SK-N-SH (cell line): Measurements from ENCODE around the gene PAFAH1B1. TPM values are rescaled to one million over a fixed set of nuclear protein-coding genes. Genes with fewer than 3 reads are reported as not detected.

ENCODE experiments used
- CTCF ChIA-PET: fragments of 300-600, 350-600 bp; formaldehyde crosslinking; extraction: SDS; loops from one replicate; lab custom pipeline; 2021; lab: Yijun Ruan, JAX
- POLR2A ChIA-PET: fragments of 350-600 bp; sonication (Branson Sonifier 250); formaldehyde crosslinking; extraction: SDS; loops from one replicate; lab custom pipeline; 2020; ENCODE audit warnings: antibody characterized with exemption, inconsistent platforms; lab: Yijun Ruan, JAX
- DNase-seq: peaks from one replicate; pipeline ENCODE4 v3.0.0; 2012
- H2AFZ ChIP-seq: fragments of 200-600 bp; sonication (generic); 2 replicates; pipeline ENCODE4 v1.8.1; 2016; ENCODE audit warnings: antibody characterized with exemption, mild to moderate bottlenecking, low read depth
- H3F3A ChIP-seq: fragments of 200-600 bp; sonication (generic); replicated peaks from 2 replicates; pipeline ENCODE3; 2016; ENCODE audit warnings: antibody characterized with exemption, mild to moderate bottlenecking; ENCODE audit not compliant: insufficient read depth
- H3K27ac ChIP-seq, 2 experiments: fragments of 200-500 bp in 1 of 2; fragments of 200-600 bp in 1 of 2; sonication (Bioruptor generic) in 1 of 2; sonication (generic), shearing (Covaris generic) in 1 of 2; 2 replicates each; pipeline versions ENCODE4 v1.5.1 to v1.6.1; 2014 to 2016; ENCODE audit warnings: low read depth in 2 of 2, inconsistent platforms in 1 of 2, low read length in 1 of 2, mild to moderate bottlenecking in 1 of 2, mixed read lengths in 1 of 2
- H3K27me3 ChIP-seq: fragments of 200-600 bp; sonication (generic), shearing (Covaris generic); 2 replicates; pipeline ENCODE4 v1.6.1; 2016; ENCODE audit warnings: mixed run types; ENCODE audit not compliant: insufficient read depth
- H3K36me3 ChIP-seq, 2 experiments: fragments of 200-500 bp in 1 of 2; fragments of 200-600 bp in 1 of 2; sonication (Bioruptor generic) in 1 of 2; sonication (generic) in 1 of 2; replicated peaks in 1 of 2; 2 replicates each; pipeline versions ENCODE3 to v1.5.1; 2014 to 2016; ENCODE audit warnings: low read length in 1 of 2, mild to moderate bottlenecking in 1 of 2; ENCODE audit not compliant: insufficient read depth in 2 of 2, control insufficient read depth in 1 of 2
- H3K4me1 ChIP-seq, 2 experiments: fragments of 200-500 bp in 1 of 2; fragments of 200-600 bp in 1 of 2; sonication (Bioruptor generic) in 1 of 2; sonication (generic), shearing (Covaris generic) in 1 of 2; 2 replicates each; pipeline versions ENCODE4 v1.5.1 to v1.6.1; 2014 to 2016; ENCODE audit warnings: low read depth in 1 of 2, low read length in 1 of 2, mixed run types in 1 of 2; ENCODE audit not compliant: insufficient read depth in 2 of 2, control insufficient read depth in 1 of 2
- H3K4me2 ChIP-seq: fragments of 200-600 bp; sonication (generic), shearing (Covaris generic); 2 replicates; pipeline ENCODE4 v1.6.1; 2017; ENCODE audit warnings: mixed run types
- H3K4me3 ChIP-seq, 2 experiments: fragments of 200-500 bp in 1 of 2; fragments of 200-600 bp in 1 of 2; sonication (Bioruptor generic) in 1 of 2; sonication (generic), shearing (Covaris generic) in 1 of 2; 2 replicates each; pipeline versions ENCODE4 v1.5.1 to v1.8.1; 2014 to 2016; ENCODE audit warnings: low read depth in 2 of 2, inconsistent platforms in 1 of 2, low read length in 1 of 2, mild to moderate bottlenecking in 1 of 2, mixed read lengths in 1 of 2, moderate library complexity in 1 of 2
- H3K79me2 ChIP-seq: fragments of 200-600 bp; sonication (generic); 2 replicates; pipeline ENCODE4 v1.8.1; 2017; ENCODE audit warnings: mild to moderate bottlenecking; ENCODE audit not compliant: insufficient read depth
- H3K9ac ChIP-seq: fragments of 200-600 bp; sonication (generic); 2 replicates; pipeline ENCODE4 v1.6.1; 2017; ENCODE audit warnings: mixed run types
- H3K9me2 ChIP-seq: fragments of 200-600 bp; sonication (generic); 2 replicates; pipeline ENCODE4 v1.6.1; 2017; ENCODE audit warnings: mixed run types
- H3K9me3 ChIP-seq: fragments of 200-600 bp; sonication (generic); 2 replicates; pipeline ENCODE4 v1.6.1; 2017; ENCODE audit warnings: mixed run types, mild to moderate bottlenecking, moderate library complexity
- H4K20me1 ChIP-seq: fragments of 200-600 bp; sonication (generic); 2 replicates; pipeline ENCODE4 v1.6.1; 2017; ENCODE audit warnings: mild to moderate bottlenecking, mixed run types; ENCODE audit not compliant: insufficient read depth
- CHD2 ChIP-seq: fragments of 150-350 bp; IDR thresholded peaks from 2 replicates; pipeline ENCODE4 v1.6.1; 2018; ENCODE audit warnings: low read length; ENCODE audit not compliant: partially characterized antibody
- FOXJ3 ChIP-seq: sonication (generic); formaldehyde crosslinking; IDR thresholded peaks from 2 replicates; pipeline ENCODE4 v1.5.1; 2020; ENCODE audit warnings: mild to moderate bottlenecking, missing genetic modification reagents
- GABPA ChIP-seq: IDR thresholded peaks from 2 replicates; pipeline ENCODE4 v1.4.0; 2012; ENCODE audit warnings: low read depth, mild to moderate bottlenecking
- GATA2 ChIP-seq: sonication (generic); formaldehyde crosslinking; IDR thresholded peaks from 2 replicates; pipeline ENCODE4 v1.5.0; 2020; ENCODE audit warnings: mild to moderate bottlenecking, missing genetic modification reagents
- IRF3 ChIP-seq: fragments of 150-350 bp; IDR thresholded peaks from 2 replicates; pipeline ENCODE4 v1.6.1; 2016; ENCODE audit warnings: mild to moderate bottlenecking, low read depth, low read length
- MAX ChIP-seq: IDR thresholded peaks from 2 replicates; pipeline ENCODE4 v1.4.0; 2012; ENCODE audit warnings: low read depth
- MEF2A ChIP-seq: IDR thresholded peaks from 2 replicates; pipeline ENCODE4 v1.4.0; 2012; ENCODE audit warnings: low read depth, borderline replicate concordance
- MXI1 ChIP-seq: IDR thresholded peaks from 2 replicates; pipeline ENCODE4 v1.6.1; 2012; ENCODE audit warnings: mild to moderate bottlenecking, low read depth, low read length, improper control_type of control experiment
- PBX3 ChIP-seq: IDR thresholded peaks from 2 replicates; pipeline ENCODE4; 2012
- RAD21 ChIP-seq: IDR thresholded peaks from 2 replicates; pipeline ENCODE4 v1.6.1; 2012; ENCODE audit warnings: mild to moderate bottlenecking, low read length
- REST ChIP-seq: IDR thresholded peaks from 2 replicates; pipeline ENCODE4 v1.6.1; 2012; ENCODE audit warnings: mild to moderate bottlenecking, low read depth, low read length, moderate library complexity
- RXRA ChIP-seq: IDR thresholded peaks from 2 replicates; pipeline ENCODE4 v1.4.0; 2012; ENCODE audit warnings: low read depth, mild to moderate bottlenecking, borderline replicate concordance
- TCF12 ChIP-seq: IDR thresholded peaks from 2 replicates; pipeline ENCODE4 v1.4.0; 2012
- USF2 ChIP-seq: fragments of 150-350 bp; IDR thresholded peaks from 2 replicates; pipeline ENCODE4 v1.6.1; 2017; ENCODE audit warnings: antibody characterized with exemption, low read length, low read depth, borderline replicate concordance
- YY1 ChIP-seq: IDR thresholded peaks from 2 replicates; pipeline ENCODE4 v1.4.0; 2012; ENCODE audit warnings: low read depth, mild to moderate bottlenecking
- ZBTB33 ChIP-seq: IDR thresholded peaks from 2 replicates; pipeline ENCODE4 v1.4.0; 2012; ENCODE audit warnings: low read depth, borderline replicate concordance
- WGBS: methylation state at CpG from one replicate; pipeline ENCODE4 v1.1.6; 2017; ENCODE audit warnings: low lambda C conversion rate; 5-methylcytosine and 5-hydroxymethylcytosine counted together
- polyA plus RNA-seq, 3 experiments: library from polyadenylated mRNA; depleted of rRNA; stranded (reverse); fragments of >200 nt; gene quantifications; 2 replicates each; pipeline ENCODE4 v1.2.3, GENCODE V29; 2012

PAFAH1B1 gene
- polyA plus RNA-seq, 1 of the 3 experiments (the other 2 are of a cell fraction), result 37.3 TPM

GRCh38 chr17:2704890-2705248 is 111.4 kb downstream of the PAFAH1B1 start (continued):
- TF ChIP-seq ZBTB33, result no peak
- TF ChIP-seq IRF3, result no peak
- TF ChIP-seq RAD21, result no peak
- no peak for TF ChIP-seq RXRA
- TF ChIP-seq, all 33 proteins: peak for 0

GRCh38 chr17:2705263-2705662 is 111.8 kb downstream of the PAFAH1B1 start:
- POLR2A ChIA-PET, result no interaction called here
- Histone ChIP-seq H3K4me2 (no peak overlapping the region; the same call in 1 of the 2 replicates), H2AFZ (no peak overlapping the region), H3K36me3 (peaks cover 4 to 38% of the 10 kb centered on the region in 2 experiments), H3K4me3 (no peak overlapping the region), H3K79me2 (peaks cover 57% of the 10 kb centered on the region), H4K20me1 (peaks cover 59% of the 10 kb centered on the region), H3K9me2 (no peaks in the 10 kb centered on the region), H3K9ac (no peak overlapping the region), H3F3A (no peaks in the 10 kb centered on the region), H3K27ac (no peak overlapping the region), H3K9me3 (no peaks in the 10 kb centered on the region), H3K27me3 (no peaks in the 10 kb centered on the region), H3K4me1 (peaks cover 6 to 27% of the 10 kb centered on the region in 2 experiments; a peak in 1 of 4 replicates)
- no peak for DNase-seq
- CTCF ChIA-PET, result interaction anchor here (1.3 kb wide), 1 partner anchor 9 kb away, joined by 3 read pairs; no protein-coding TSS in a partner anchor
- TF ChIP-seq TCF12 (no peak), YY1 (no peak), FOXJ3 (no peak), RAD21 (no peak), MXI1 (no peak), REST (no peak), CHD2 (no peak), MEF2A (no peak), PBX3 (no peak), GATA2 (CRISPR knock-in tag) (no peak), MAX (no peak), GABPA (no peak), USF2 (no peak)
- 98% methylated on average over 5 of the region's 7 CpGs for WGBS
